Fibroblast of pulmonary artery (primary cell): Measurements from ENCODE around the gene CREB3L1.

Source experiments
- DNase-seq: peaks from one replicate; pipeline ENCODE4 v3.0.0-alpha.2; 2010; ENCODE audit warnings: low read depth
- H3K4me3 ChIP-seq: replicated peaks from 2 replicates; pipeline ENCODE4 v1.5.1; 2011; ENCODE audit warnings: low read depth, mild to moderate bottlenecking, control low read depth, low read length, moderate library complexity
- TF ChIP-seq, protein P1 (sequence below): IDR thresholded peaks from 2 replicates; pipeline ENCODE4 v1.5.1; 2011; ENCODE audit warnings: mild to moderate bottlenecking, control low read depth, low read length, inconsistent platforms; ENCODE audit errors: missing control alignments

CREB3L1 gene

DNA sequence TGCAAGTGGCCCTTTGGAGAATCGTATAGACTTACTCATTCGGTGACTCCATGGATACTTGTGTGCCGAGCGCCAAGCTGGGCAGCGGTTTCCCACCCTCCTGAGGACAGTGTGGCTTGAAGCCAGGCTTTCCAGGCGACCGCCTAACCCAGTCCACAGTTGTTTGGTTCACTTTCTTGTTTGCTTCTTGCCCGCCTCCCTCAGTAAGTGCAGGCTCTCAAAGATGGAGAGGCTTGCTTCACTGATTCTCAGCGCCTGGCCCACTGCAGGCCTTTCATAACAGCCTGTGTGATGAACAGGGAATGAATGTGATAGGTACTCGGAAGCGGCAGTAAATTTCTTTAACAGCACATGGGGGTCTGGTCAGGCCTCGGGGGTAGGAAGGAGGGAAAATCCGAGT is 92.8 kb downstream of the CREB3L1 start:
- TF ChIP-seq, protein P1, sequence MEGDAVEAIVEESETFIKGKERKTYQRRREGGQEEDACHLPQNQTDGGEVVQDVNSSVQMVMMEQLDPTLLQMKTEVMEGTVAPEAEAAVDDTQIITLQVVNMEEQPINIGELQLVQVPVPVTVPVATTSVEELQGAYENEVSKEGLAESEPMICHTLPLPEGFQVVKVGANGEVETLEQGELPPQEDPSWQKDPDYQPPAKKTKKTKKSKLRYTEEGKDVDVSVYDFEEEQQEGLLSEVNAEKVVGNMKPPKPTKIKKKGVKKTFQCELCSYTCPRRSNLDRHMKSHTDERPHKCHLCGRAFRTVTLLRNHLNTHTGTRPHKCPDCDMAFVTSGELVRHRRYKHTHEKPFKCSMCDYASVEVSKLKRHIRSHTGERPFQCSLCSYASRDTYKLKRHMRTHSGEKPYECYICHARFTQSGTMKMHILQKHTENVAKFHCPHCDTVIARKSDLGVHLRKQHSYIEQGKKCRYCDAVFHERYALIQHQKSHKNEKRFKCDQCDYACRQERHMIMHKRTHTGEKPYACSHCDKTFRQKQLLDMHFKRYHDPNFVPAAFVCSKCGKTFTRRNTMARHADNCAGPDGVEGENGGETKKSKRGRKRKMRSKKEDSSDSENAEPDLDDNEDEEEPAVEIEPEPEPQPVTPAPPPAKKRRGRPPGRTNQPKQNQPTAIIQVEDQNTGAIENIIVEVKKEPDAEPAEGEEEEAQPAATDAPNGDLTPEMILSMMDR = no peak
- no peak for DNase-seq
- no peak overlapping the region for H3K4me3 ChIP-seq
